K562 (cell line): ENCODE data around the gene TECPR1.

ENCODE experiments used
- ARHGAP35 ChIP-seq: fragments of 450-650 bp; IDR thresholded peaks from 2 replicates; pipeline ENCODE4 v1.6.1; 2018; ENCODE audit not compliant: partially characterized antibody
- CTCF ChIP-seq, 3 experiments: IDR thresholded peaks in 2 of 3; conservative IDR thresholded peaks in 1 of 3; 2 replicates each; pipeline ENCODE4 v1.5.1; 2011 to 2012; ENCODE audit warnings: low read length in 3 of 3, mild to moderate bottlenecking in 3 of 3, control low read depth in 2 of 3, improper control_type of control experiment in 1 of 3, inconsistent platforms in 1 of 3, low read depth in 1 of 3, mixed read lengths in 1 of 3, moderate library complexity in 1 of 3; ENCODE audit not compliant: insufficient read depth in 2 of 3
- ELF1 ChIP-seq: fragments of 200-800 bp; sonication (Bioruptor generic); IDR thresholded peaks from 2 replicates; pipeline ENCODE4 v1.6.1; 2016; ENCODE audit warnings: missing genetic modification characterization, missing compliant biosample characterization
- EZH2 ChIP-seq: IDR thresholded peaks from 2 replicates; pipeline ENCODE4 v1.6.1; 2012; ENCODE audit warnings: low read depth, mild to moderate bottlenecking, inconsistent platforms, low read length, borderline replicate concordance
- HMG20B ChIP-seq: fragments of 250-450 bp; sonication (Bioruptor Pico); IDR thresholded peaks from 2 replicates; pipeline ENCODE4 v1.5.0; 2021; ENCODE audit warnings: mild to moderate bottlenecking
- IRF1 ChIP-seq: sonication (generic); formaldehyde crosslinking; IDR thresholded peaks from 2 replicates; pipeline ENCODE4 v1.8.0; 2022; ENCODE audit warnings: missing genetic modification reagents, mild to moderate bottlenecking, borderline replicate concordance
- JUN ChIP-seq, 2 experiments: sonication (generic) in 1 of 2; formaldehyde crosslinking in 1 of 2; IDR thresholded peaks; 2 replicates each; pipeline versions ENCODE4 v1.6.1 to v1.8.0; 2012 to 2022; ENCODE audit warnings: borderline replicate concordance in 2 of 2, mild to moderate bottlenecking in 2 of 2, improper control_type of control experiment in 1 of 2, low read depth in 1 of 2, low read length in 1 of 2, missing genetic modification reagents in 1 of 2
- NFIC ChIP-seq: fragments of 450-650 bp; IDR thresholded peaks from 2 replicates; pipeline ENCODE4 v1.6.1; 2017; ENCODE audit warnings: mild to moderate bottlenecking, inconsistent platforms
- POLR2A ChIP-seq: fragments of 450-650 bp; conservative IDR thresholded peaks from 2 replicates; pipeline ENCODE4 v1.6.1; 2016
- RAD21 ChIP-seq, 2 experiments: fragments of 250-450 bp in 1 of 2; fragments of 450-650 bp in 1 of 2; sonication (Bioruptor Pico) in 1 of 2; formaldehyde crosslinking in 1 of 2; IDR thresholded peaks in 1 of 2; conservative IDR thresholded peaks in 1 of 2; 2 replicates each; pipeline versions ENCODE4 v1.4.0 to v1.8.0; 2020 to 2022; ENCODE audit warnings: mild to moderate bottlenecking in 2 of 2, moderate library complexity in 1 of 2
- SMARCA5 ChIP-seq: fragments of 450-650 bp; IDR thresholded peaks from 2 replicates; pipeline ENCODE4 v1.6.1; 2016
- TAF1 ChIP-seq: IDR thresholded peaks from 2 replicates; pipeline ENCODE4 v1.6.1; 2011; ENCODE audit warnings: mild to moderate bottlenecking, low read length, moderate library complexity; ENCODE audit not compliant: insufficient read depth, control insufficient read depth, severe bottlenecking; ENCODE audit errors: extremely low read depth
- TARDBP ChIP-seq: fragments of 450-650 bp; IDR thresholded peaks from 2 replicates; pipeline ENCODE4 v1.6.1; 2016

GRCh38 chr7:98206451-98207330, 45.3 kb downstream of the TECPR1 start:
- no peak for TF ChIP-seq RAD21 (CRISPR knock-in tag; conservative IDR thresholded peaks at IDR 0.05 in 1 of 2, IDR thresholded peaks at IDR 0.05 in 1 of 2)
- TF ChIP-seq ELF1 (tag) = no peak
- TF ChIP-seq JUN (IDR thresholded peaks at IDR 0.05; ENCODE audit: borderline replicate concordance, low read depth, low read length) = no peak
- no peak for TF ChIP-seq JUN (CRISPR knock-in tag; IDR thresholded peaks at IDR 0.05; ENCODE audit: borderline replicate concordance)
- TF ChIP-seq CTCF (IDR thresholded peaks at IDR 0.05 in 2 of 3, conservative IDR thresholded peaks at IDR 0.05 in 1 of 3; ENCODE audit: insufficient read depth in 2 of 3, low read depth in 1 of 3, low read length in 3 of 3) = no peak
- no peak for TF ChIP-seq POLR2A
- TF ChIP-seq EZH2 = no peak
- TF ChIP-seq SMARCA5 = no peak
- TF ChIP-seq NFIC = no peak
- no peak for TF ChIP-seq TAF1
- TF ChIP-seq HMG20B = no peak
- TF ChIP-seq ARHGAP35 = no peak
- no peak for TF ChIP-seq IRF1 (CRISPR knock-in tag)
- no peak for TF ChIP-seq TARDBP
